H1 (cell line): ENCODE results near the gene CROCC. TPM values are rescaled to one million over a fixed set of nuclear protein-coding genes. Genes with fewer than 3 reads are reported as not detected.
A peak's percentile ranks its signal among the peaks of the same experiment; 100 is the strongest.

Experiments used
- CTCF ChIA-PET: fragments of 300-600 bp; sonication (Branson Sonifier 250); formaldehyde crosslinking; loops from one replicate; lab custom pipeline; 2021; ENCODE audit not compliant: partially characterized antibody; lab: Charles Lee
- POLR2A ChIA-PET: fragments of 300-600 bp; sonication (Branson Sonifier 250); formaldehyde crosslinking; loops from one replicate; lab custom pipeline; 2021; ENCODE audit warnings: inconsistent platforms; ENCODE audit not compliant: partially characterized antibody; lab: Charles Lee
- DNase-seq, 2 experiments: peaks; one replicate each; pipeline versions ENCODE4 v3.0.0 to v3.0.0-alpha.2; 2010 to 2022; ENCODE audit warnings: low spot score in 2 of 2, low read depth in 1 of 2, mixed read lengths in 1 of 2
- FAIRE-seq: peaks from 2 replicates; lab custom pipeline; 2011; peaks lifted over from hg19 to GRCh38; lab: Jason Lieb, UNC
- H2AFZ ChIP-seq: 2 replicates; pipeline ENCODE4 v1.8.1; 2012; ENCODE audit warnings: low read length, inconsistent platforms
- H2AK5ac ChIP-seq: 2 replicates; pipeline ENCODE4 v1.6.1; 2013; ENCODE audit warnings: low read depth, low read length
- H2BK120ac ChIP-seq: replicated peaks from 2 replicates; pipeline ENCODE3; 2013; ENCODE audit warnings: low read depth, low read length, inconsistent platforms
- H2BK12ac ChIP-seq: 2 replicates; pipeline ENCODE4 v1.6.1; 2013; ENCODE audit warnings: low read depth, low read length
- H2BK15ac ChIP-seq: 2 replicates; pipeline ENCODE4 v1.6.1; 2013; ENCODE audit warnings: low read length
- H2BK20ac ChIP-seq: 2 replicates; pipeline ENCODE4 v1.6.1; 2013; ENCODE audit warnings: low read length
- H2BK5ac ChIP-seq: 2 replicates; pipeline ENCODE4 v1.6.1; 2013; ENCODE audit warnings: low read depth, low read length
- H3K14ac ChIP-seq: 2 replicates; pipeline ENCODE4 v1.6.1; 2013; ENCODE audit warnings: inconsistent platforms; ENCODE audit not compliant: insufficient read length
- H3K18ac ChIP-seq: 2 replicates; pipeline ENCODE4 v1.6.1; 2013; ENCODE audit warnings: low read length; ENCODE audit errors: extremely low read depth
- H3K23ac ChIP-seq: 2 replicates; pipeline ENCODE4 v1.6.1; 2013; ENCODE audit warnings: inconsistent platforms; ENCODE audit not compliant: insufficient read length
- H3K23me2 ChIP-seq: 2 replicates; pipeline ENCODE4 v1.6.1; 2013; ENCODE audit warnings: low read depth, low read length
- H3K27ac ChIP-seq: 2 replicates; pipeline ENCODE4 v1.6.1; 2011; ENCODE audit warnings: low read depth, low read length, inconsistent platforms
- H3K27me3 ChIP-seq, 4 experiments: replicated peaks in 1 of 4; 1 replicate in 1 of 4; 2 replicates in 3 of 4; pipeline versions ENCODE4 v1.6.1 to v1.8.1; 2011 to 2013; ENCODE audit warnings: low read length in 3 of 4, mild to moderate bottlenecking in 3 of 4, inconsistent platforms in 2 of 4, mixed read lengths in 2 of 4, moderate library complexity in 1 of 4; ENCODE audit not compliant: control insufficient read depth in 3 of 4, insufficient read depth in 3 of 4; ENCODE audit errors: extremely low read depth in 1 of 4
- H3K36me3 ChIP-seq, 4 experiments: 2 replicates each; pipeline versions ENCODE4 v1.6.1 to v1.8.1; 2011 to 2013; ENCODE audit warnings: mild to moderate bottlenecking in 4 of 4, low read length in 3 of 4, moderate library complexity in 2 of 4, control low read depth in 1 of 4, inconsistent platforms in 1 of 4; ENCODE audit not compliant: insufficient read depth in 4 of 4, control insufficient read depth in 2 of 4
- H3K4ac ChIP-seq: replicated peaks from 2 replicates; pipeline ENCODE3; 2013; ENCODE audit warnings: low read length, low read depth, mixed read lengths, inconsistent platforms; ENCODE audit not compliant: insufficient read length
- H3K4me1 ChIP-seq, 4 experiments: replicated peaks in 1 of 4; 1 replicate in 1 of 4; 2 replicates in 3 of 4; pipeline versions ENCODE4 v1.6.1 to v1.8.1; 2011 to 2013; ENCODE audit warnings: low read length in 3 of 4, inconsistent platforms in 2 of 4, mixed read lengths in 1 of 4; ENCODE audit not compliant: insufficient read depth in 4 of 4, control insufficient read depth in 3 of 4
- H3K4me2 ChIP-seq, 2 experiments: 2 replicates each; pipeline versions ENCODE4 v1.6.1 to v1.8.1; 2011 to 2013; ENCODE audit warnings: low read depth in 2 of 2, low read length in 2 of 2, control low read depth in 1 of 2, inconsistent platforms in 1 of 2, mild to moderate bottlenecking in 1 of 2; ENCODE audit not compliant: insufficient read depth in 1 of 2
- H3K4me3 ChIP-seq, 4 experiments: fragments of 200-600, 300-600 bp in 1 of 4; sonication (generic), shearing (Covaris generic), sonication (Bioruptor Twin) in 1 of 4; 2 replicates each; pipeline versions ENCODE4 v1.5.1 to v1.8.1; 2011 to 2016; ENCODE audit warnings: low read length in 4 of 4, low read depth in 3 of 4, control low read depth in 2 of 4, inconsistent platforms in 2 of 4, mild to moderate bottlenecking in 2 of 4, mixed read lengths in 1 of 4, moderate library complexity in 1 of 4; ENCODE audit not compliant: insufficient read depth in 2 of 4; ENCODE audit errors: extremely low read depth in 1 of 4
- H3K56ac ChIP-seq: replicated peaks from 2 replicates; pipeline ENCODE3; 2013; ENCODE audit warnings: low read depth, mild to moderate bottlenecking, mixed read lengths, low read length, inconsistent platforms; ENCODE audit not compliant: insufficient read length
- H3K79me1 ChIP-seq: 2 replicates; pipeline ENCODE4 v1.6.1; 2013; ENCODE audit warnings: low read depth, low read length, control low read depth
- H3K79me2 ChIP-seq, 2 experiments: 2 replicates each; pipeline versions ENCODE4 v1.6.1 to v1.8.1; 2012 to 2013; ENCODE audit warnings: low read length in 2 of 2, mild to moderate bottlenecking in 2 of 2, inconsistent platforms in 1 of 2; ENCODE audit not compliant: insufficient read depth in 2 of 2, control insufficient read depth in 1 of 2
- H3K9ac ChIP-seq, 4 experiments: replicated peaks in 1 of 4; 1 replicate in 1 of 4; 2 replicates in 3 of 4; pipeline versions ENCODE4 v1.6.1 to v1.8.1; 2011 to 2013; ENCODE audit warnings: low read depth in 3 of 4, low read length in 3 of 4, control low read depth in 2 of 4, mild to moderate bottlenecking in 2 of 4, moderate library complexity in 2 of 4, inconsistent platforms in 1 of 4; ENCODE audit errors: extremely low read depth in 1 of 4
- H3K9me3 ChIP-seq, 2 experiments: 2 replicates each; pipeline versions ENCODE4 v1.6.1 to v1.8.1; 2012 to 2013; ENCODE audit warnings: mild to moderate bottlenecking in 2 of 2, moderate library complexity in 2 of 2, control low read depth in 1 of 2, inconsistent platforms in 1 of 2, low read depth in 1 of 2, low read length in 1 of 2, mixed read lengths in 1 of 2; ENCODE audit not compliant: insufficient read depth in 2 of 2
- H4K20me1 ChIP-seq, 2 experiments: replicated peaks in 1 of 2; 2 replicates each; pipeline versions ENCODE3 to v1.8.1; 2011 to 2013; ENCODE audit warnings: inconsistent platforms in 2 of 2, low read length in 2 of 2, mild to moderate bottlenecking in 1 of 2; ENCODE audit not compliant: insufficient read depth in 2 of 2, control insufficient read depth in 1 of 2
- H4K5ac ChIP-seq: 2 replicates; pipeline ENCODE4 v1.6.1; 2013; ENCODE audit warnings: low read length, low read depth, mixed read lengths, inconsistent platforms; ENCODE audit not compliant: insufficient read length
- H4K8ac ChIP-seq: 2 replicates; pipeline ENCODE4 v1.8.0; 2013; ENCODE audit warnings: mild to moderate bottlenecking, moderate library complexity, low read length, inconsistent platforms; ENCODE audit not compliant: insufficient read depth; ENCODE audit errors: extremely low read depth
- H4K91ac ChIP-seq: replicated peaks from 2 replicates; pipeline ENCODE3; 2013; ENCODE audit warnings: low read length, mixed read lengths, inconsistent platforms; ENCODE audit not compliant: insufficient read length
- ASH2L ChIP-seq: fragments of 200-600, 300-600 bp; sonication (generic); IDR thresholded peaks from one replicate; pipeline ENCODE4 v1.7.1; 2017; ENCODE audit warnings: low read length
- BCL11A ChIP-seq, 2 experiments: IDR thresholded peaks; one replicate each; pipeline ENCODE4 v1.6.1; 2011; ENCODE audit warnings: low read depth in 2 of 2, low read length in 2 of 2, mild to moderate bottlenecking in 2 of 2
- CHD1 ChIP-seq: IDR thresholded peaks from 2 replicates; pipeline ENCODE4 v1.6.1; 2012; ENCODE audit warnings: low read depth, low read length, improper control_type of control experiment
- KDM4A ChIP-seq: IDR thresholded peaks from one replicate; pipeline ENCODE4 v1.7.1; 2012; ENCODE audit warnings: low read depth, mild to moderate bottlenecking, moderate library complexity, low read length, inconsistent platforms; ENCODE audit not compliant: severe bottlenecking
- KDM5A ChIP-seq: fragments of 200-600 bp; IDR thresholded peaks from 2 replicates; pipeline ENCODE4 v1.7.1; 2012; ENCODE audit warnings: mild to moderate bottlenecking, low read length, inconsistent platforms, mixed read lengths
- SIN3A ChIP-seq, 2 experiments: IDR thresholded peaks in 1 of 2; conservative IDR thresholded peaks in 1 of 2; 2 replicates each; pipeline ENCODE4 v1.6.1; 2011 to 2012; ENCODE audit warnings: low read length in 2 of 2, improper control_type of control experiment in 1 of 2, low read depth in 1 of 2, mild to moderate bottlenecking in 1 of 2
- SP1 ChIP-seq: IDR thresholded peaks from 2 replicates; pipeline ENCODE4 v1.6.1; 2011; ENCODE audit warnings: low read depth, low read length
- ZNF274 ChIP-seq: IDR thresholded peaks from 2 replicates; pipeline ENCODE4 v1.7.0; 2012; ENCODE audit warnings: low read length, borderline replicate concordance; ENCODE audit errors: extremely low read depth
- WGBS, 2 experiments: shearing (Covaris generic) in 1 of 2; methylation state at CpG; one replicate each; pipeline versions ENCODE4 v1.1.6 to v1.1.7; 2013 to 2015; ENCODE audit warnings: low lambda C conversion rate in 2 of 2, mixed read lengths in 2 of 2, inconsistent platforms in 1 of 2, low coverage in 1 of 2, missing lambda C conversion rate in 1 of 2; ENCODE audit not compliant: insufficient replicate concordance in 2 of 2, insufficient coverage in 1 of 2, insufficient read length in 1 of 2; ENCODE audit errors: extremely low coverage in 1 of 2, missing lambda C conversion rate in 1 of 2; 5-methylcytosine and 5-hydroxymethylcytosine counted together
- polyA plus RNA-seq, 7 experiments: library from polyadenylated mRNA; depleted of rRNA in 3 of 7; stranded (reverse) in 5 of 7; unstranded in 2 of 7; fragments of >200 nt in 5 of 7; fragments of 200-250 nt in 2 of 7; gene quantifications; 1 replicate in 5 of 7; 2 replicates in 1 of 7; 4 replicates in 1 of 7; pipeline versions ENCODE4 v1.2.1 to v1.2.3, GENCODE V29; 2011 to 2013; ENCODE audit warnings: missing spikeins in 2 of 7, mixed read lengths in 2 of 7
- total RNA-seq: library from RNA; stranded (reverse); fragmentation: NEBNext Ultra II Directional; extraction: Animal tissue kit (Norgen Biotek cat#: 25700); gene quantifications from 2 replicates; pipeline ENCODE4 v1.2.1, GENCODE V29; 2021
- TF ChIP-seq, protein P1 (sequence below): IDR thresholded peaks from 2 replicates; pipeline ENCODE4 v1.6.1; 2012; ENCODE audit warnings: inconsistent platforms
- TF ChIP-seq, protein P2 (sequence below), 3 experiments: IDR thresholded peaks; 1 replicate in 2 of 3; 2 replicates in 1 of 3; pipeline versions ENCODE4 v1.5.1 to v1.6.1; 2011; ENCODE audit warnings: low read length in 3 of 3, mild to moderate bottlenecking in 3 of 3, inconsistent platforms in 2 of 3, low read depth in 1 of 3, moderate library complexity in 1 of 3; ENCODE audit not compliant: insufficient read depth in 1 of 3; ENCODE audit errors: control extremely low read depth in 1 of 3

Gene CROCC
- total and polyA plus RNA-seq, 2 of the 8 experiments (the other 6 are each of a cell fraction or from before 2014, with no cell fraction given) = 12.1 to 39.5 TPM

GRCh38 chr1:17011092-17011438, 89.3 kb downstream of the CROCC start:
- Histone ChIP-seq H3K9ac (no peak overlapping the region; a peak in 1 of 7 replicates), H3K79me2 (peaks cover 0 to 4% of the 10 kb centered on the region in 2 experiments; a peak in 1 of 4 replicates), H3K18ac (no peak overlapping the region), H4K91ac (no peak overlapping the region), H3K14ac (no peak overlapping the region), H3K23ac (no peak overlapping the region), H2BK12ac (no peak overlapping the region), H3K56ac (no peak overlapping the region), H3K36me3 (no peaks in the 10 kb centered on the region), H4K5ac (no peak overlapping the region), H3K4ac (no peak overlapping the region), H4K8ac (no peak overlapping the region; the same call in 1 of the 2 replicates), H2BK20ac (no peak overlapping the region), H2AK5ac (no peak overlapping the region), H3K4me1 (peaks cover 19 to 46% (median 32%) of the 10 kb centered on the region in 4 experiments), H3K9me3 (no peaks in the 10 kb centered on the region), H3K4me2 (peak overlapping the region; percentile 55 to 82), H3K27ac (no peak overlapping the region), H3K27me3 (no peaks in the 10 kb centered on the region), H2BK15ac (no peak overlapping the region), H2BK120ac (no peak overlapping the region), H4K20me1 (peaks cover 0 to 7% of the 10 kb centered on the region in 2 experiments), H2AFZ (no peak overlapping the region), H3K4me3 (peak overlapping the region; percentile 58 to 94 (median 78)), H2BK5ac (no peak overlapping the region), H3K79me1 (no peaks in the 10 kb centered on the region; the same call in 1 of the 2 replicates), H3K23me2 (peaks cover 5% of the 10 kb centered on the region; the same call in 1 of the 2 replicates)
- CTCF ChIA-PET = interaction anchor here (0.7 to 2.7 kb wide), 6 partner anchors 12 to 30 kb away, joined by 3 to 11 read pairs (median 3); no protein-coding TSS in a partner anchor
- whole genome bisulfite sequencing, 2 experiments = 7% methylated on average over 15 of the region's 15 CpGs; no CpG with 5 or more reads in 1 of the 2 experiments
- no peak for FAIRE-seq
- no peak for DNase-seq
- POLR2A ChIA-PET = interaction anchor here (0.7 to 2.7 kb wide), 7 partner anchors 8 to 106 kb away, joined by 3 to 18 read pairs (median 3); partner anchors contain the start of gene MFAP2
- TF ChIP-seq, protein P1, sequence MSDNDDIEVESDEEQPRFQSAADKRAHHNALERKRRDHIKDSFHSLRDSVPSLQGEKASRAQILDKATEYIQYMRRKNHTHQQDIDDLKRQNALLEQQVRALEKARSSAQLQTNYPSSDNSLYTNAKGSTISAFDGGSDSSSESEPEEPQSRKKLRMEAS = no peak
- TF ChIP-seq, protein P2, sequence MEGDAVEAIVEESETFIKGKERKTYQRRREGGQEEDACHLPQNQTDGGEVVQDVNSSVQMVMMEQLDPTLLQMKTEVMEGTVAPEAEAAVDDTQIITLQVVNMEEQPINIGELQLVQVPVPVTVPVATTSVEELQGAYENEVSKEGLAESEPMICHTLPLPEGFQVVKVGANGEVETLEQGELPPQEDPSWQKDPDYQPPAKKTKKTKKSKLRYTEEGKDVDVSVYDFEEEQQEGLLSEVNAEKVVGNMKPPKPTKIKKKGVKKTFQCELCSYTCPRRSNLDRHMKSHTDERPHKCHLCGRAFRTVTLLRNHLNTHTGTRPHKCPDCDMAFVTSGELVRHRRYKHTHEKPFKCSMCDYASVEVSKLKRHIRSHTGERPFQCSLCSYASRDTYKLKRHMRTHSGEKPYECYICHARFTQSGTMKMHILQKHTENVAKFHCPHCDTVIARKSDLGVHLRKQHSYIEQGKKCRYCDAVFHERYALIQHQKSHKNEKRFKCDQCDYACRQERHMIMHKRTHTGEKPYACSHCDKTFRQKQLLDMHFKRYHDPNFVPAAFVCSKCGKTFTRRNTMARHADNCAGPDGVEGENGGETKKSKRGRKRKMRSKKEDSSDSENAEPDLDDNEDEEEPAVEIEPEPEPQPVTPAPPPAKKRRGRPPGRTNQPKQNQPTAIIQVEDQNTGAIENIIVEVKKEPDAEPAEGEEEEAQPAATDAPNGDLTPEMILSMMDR (IDR thresholded peaks at IDR 0.05; ENCODE audit: control extremely low read depth in 1 of 3, insufficient read depth in 1 of 3, low read depth in 1 of 3, low read length in 3 of 3) = no peak
- peak; percentile 29 for TF ChIP-seq ASH2L
- no peak for TF ChIP-seq KDM4A
- TF ChIP-seq ZNF274 = no peak
- TF ChIP-seq BCL11A (IDR thresholded peaks at IDR 0.05; ENCODE audit: low read depth in 2 of 2, low read length in 2 of 2) = no peak
- no peak for TF ChIP-seq CHD1
- no peak for TF ChIP-seq SP1
- TF ChIP-seq SIN3A (conservative IDR thresholded peaks at IDR 0.05 in 1 of 2, IDR thresholded peaks at IDR 0.05 in 1 of 2; ENCODE audit: low read depth in 1 of 2, low read length in 2 of 2) = 0 out of 4 replicates have a peak, but pooled peaks of 1 of the 2 experiments have one; percentile 11
- no peak for TF ChIP-seq KDM5A
